GM20000 (cell line): ENCODE results near the gene VAV1.
"Not testable (repeated sequence)": the region's sequence is repeated elsewhere in the genome, so short reads cannot be mapped to it uniquely, and the experiment has no call there.

Source experiments
- DNase-seq: peaks from one replicate; pipeline ENCODE4 v3.0.0; 2012; ENCODE audit warnings: low spot score
- CTCF ChIP-seq: IDR thresholded peaks from 2 replicates; pipeline ENCODE4 v1.5.1; 2012; ENCODE audit warnings: mild to moderate bottlenecking, control low read depth; ENCODE audit errors: extremely low read depth, missing control alignments

Gene VAV1

GRCh38 chr19:6774821-6775707, 2.6 kb downstream of the VAV1 start:
- no peak for TF ChIP-seq CTCF
- DNase-seq, result no peak

- DNase-seq, result not testable (repeated sequence)
Measured at GRCh38 chr19:6776045-6776444, 3.5 kb downstream of the VAV1 start.

GRCh38 chr19:6776999-6777398, 4.5 kb downstream of the VAV1 start:
- no peak for DNase-seq
- TF ChIP-seq CTCF, result no peak

- no peak for DNase-seq
- TF ChIP-seq CTCF, result no peak
Measured at GRCh38 chr19:6777434-6777833, 4.9 kb downstream of the VAV1 start.

- no peak for DNase-seq
- no peak for TF ChIP-seq CTCF
Measured at GRCh38 chr19:6778386-6778785, 5.9 kb downstream of the VAV1 start.

- no peak for DNase-seq
- TF ChIP-seq CTCF, result no peak
Measured at GRCh38 chr19:6779206-6779605, 6.7 kb downstream of the VAV1 start.

GRCh38 chr19:6787393-6787792, 14.9 kb downstream of the VAV1 start:
- DNase-seq, result no peak
- TF ChIP-seq CTCF, result no peak

- no peak for TF ChIP-seq CTCF
- no peak for DNase-seq
Measured at GRCh38 chr19:6788896-6789295, 16.4 kb downstream of the VAV1 start.
